PC-9 (cell line): ENCODE results near the gene WFIKKN1.

Experiments
- EZH2 ChIP-seq: fragments of 200-600 bp; sonication (generic); IDR thresholded peaks from 2 replicates; pipeline ENCODE4 v1.8.0; 2017; ENCODE audit warnings: antibody characterized with exemption, low read depth
- TF ChIP-seq, protein P1 (sequence below): fragments of 200-600 bp; sonication (generic); conservative IDR thresholded peaks from 2 replicates; pipeline ENCODE4 v1.6.1; 2017; ENCODE audit warnings: mixed run types, antibody characterized with exemption, mild to moderate bottlenecking, moderate library complexity

GRCh38 chr16:652454-653305 lies 21.9 kb downstream of the WFIKKN1 start:
- TF ChIP-seq, protein P1, sequence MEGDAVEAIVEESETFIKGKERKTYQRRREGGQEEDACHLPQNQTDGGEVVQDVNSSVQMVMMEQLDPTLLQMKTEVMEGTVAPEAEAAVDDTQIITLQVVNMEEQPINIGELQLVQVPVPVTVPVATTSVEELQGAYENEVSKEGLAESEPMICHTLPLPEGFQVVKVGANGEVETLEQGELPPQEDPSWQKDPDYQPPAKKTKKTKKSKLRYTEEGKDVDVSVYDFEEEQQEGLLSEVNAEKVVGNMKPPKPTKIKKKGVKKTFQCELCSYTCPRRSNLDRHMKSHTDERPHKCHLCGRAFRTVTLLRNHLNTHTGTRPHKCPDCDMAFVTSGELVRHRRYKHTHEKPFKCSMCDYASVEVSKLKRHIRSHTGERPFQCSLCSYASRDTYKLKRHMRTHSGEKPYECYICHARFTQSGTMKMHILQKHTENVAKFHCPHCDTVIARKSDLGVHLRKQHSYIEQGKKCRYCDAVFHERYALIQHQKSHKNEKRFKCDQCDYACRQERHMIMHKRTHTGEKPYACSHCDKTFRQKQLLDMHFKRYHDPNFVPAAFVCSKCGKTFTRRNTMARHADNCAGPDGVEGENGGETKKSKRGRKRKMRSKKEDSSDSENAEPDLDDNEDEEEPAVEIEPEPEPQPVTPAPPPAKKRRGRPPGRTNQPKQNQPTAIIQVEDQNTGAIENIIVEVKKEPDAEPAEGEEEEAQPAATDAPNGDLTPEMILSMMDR, result no peak
- no peak for TF ChIP-seq EZH2
